22Rv1 (cell line): ENCODE measurements around the gene FOXO1.

Experiments
- H3K27ac ChIP-seq: fragments of 450-650 bp; 2 replicates; pipeline ENCODE4 v1.5.1; 2017
- ZFX ChIP-seq: fragments of 450-650 bp; IDR thresholded peaks from 2 replicates; pipeline ENCODE4 v1.6.1; 2017; ENCODE audit warnings: antibody characterized with exemption, borderline replicate concordance
- TF ChIP-seq, protein P1 (sequence below): fragments of 450-650 bp; IDR thresholded peaks from 2 replicates; pipeline ENCODE4 v1.5.1; 2017; ENCODE audit warnings: mild to moderate bottlenecking

Gene FOXO1

DNA sequence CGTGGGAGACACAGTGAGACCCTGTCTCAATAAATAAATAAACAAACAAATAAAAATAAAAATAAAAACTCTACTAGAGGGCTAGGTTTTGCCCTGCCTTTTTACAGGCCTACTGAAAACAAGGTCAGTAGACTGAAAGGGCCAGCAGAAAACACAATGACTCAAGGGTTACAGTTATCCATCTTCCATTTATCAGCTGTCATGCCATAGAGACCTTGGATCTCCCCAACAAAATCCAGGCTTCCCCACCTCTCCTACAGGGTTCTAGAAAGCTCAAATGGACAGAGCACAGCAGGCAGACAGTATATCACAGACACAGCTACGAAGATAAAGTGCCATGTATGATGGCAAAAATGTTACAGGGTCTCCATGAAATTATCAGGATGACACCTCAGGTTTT, 54.4 kb downstream of the FOXO1 start:
- H3K27ac ChIP-seq: no peak overlapping the region
- TF ChIP-seq ZFX: no peak
- TF ChIP-seq, protein P1, sequence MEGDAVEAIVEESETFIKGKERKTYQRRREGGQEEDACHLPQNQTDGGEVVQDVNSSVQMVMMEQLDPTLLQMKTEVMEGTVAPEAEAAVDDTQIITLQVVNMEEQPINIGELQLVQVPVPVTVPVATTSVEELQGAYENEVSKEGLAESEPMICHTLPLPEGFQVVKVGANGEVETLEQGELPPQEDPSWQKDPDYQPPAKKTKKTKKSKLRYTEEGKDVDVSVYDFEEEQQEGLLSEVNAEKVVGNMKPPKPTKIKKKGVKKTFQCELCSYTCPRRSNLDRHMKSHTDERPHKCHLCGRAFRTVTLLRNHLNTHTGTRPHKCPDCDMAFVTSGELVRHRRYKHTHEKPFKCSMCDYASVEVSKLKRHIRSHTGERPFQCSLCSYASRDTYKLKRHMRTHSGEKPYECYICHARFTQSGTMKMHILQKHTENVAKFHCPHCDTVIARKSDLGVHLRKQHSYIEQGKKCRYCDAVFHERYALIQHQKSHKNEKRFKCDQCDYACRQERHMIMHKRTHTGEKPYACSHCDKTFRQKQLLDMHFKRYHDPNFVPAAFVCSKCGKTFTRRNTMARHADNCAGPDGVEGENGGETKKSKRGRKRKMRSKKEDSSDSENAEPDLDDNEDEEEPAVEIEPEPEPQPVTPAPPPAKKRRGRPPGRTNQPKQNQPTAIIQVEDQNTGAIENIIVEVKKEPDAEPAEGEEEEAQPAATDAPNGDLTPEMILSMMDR: no peak

DNA sequence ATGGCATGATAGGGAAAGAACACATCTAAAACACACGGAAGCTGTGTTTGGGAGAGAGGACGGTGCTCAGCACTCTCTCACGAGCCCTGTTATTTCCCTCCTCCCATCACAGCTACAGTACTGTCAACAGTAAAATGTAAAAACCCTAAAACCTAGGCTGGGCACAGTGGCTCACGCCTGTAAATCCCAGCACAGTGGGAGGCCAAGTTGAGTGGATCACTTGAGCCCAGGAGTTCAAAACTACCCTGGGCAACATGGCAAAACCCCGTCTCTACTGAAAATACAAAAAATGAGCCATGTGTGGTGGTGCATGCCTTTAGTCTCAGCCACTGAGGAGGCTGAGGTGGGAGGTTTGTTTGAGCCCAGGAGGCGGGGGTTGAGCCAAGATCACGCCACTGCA, 54.8 kb downstream of the FOXO1 start:
- TF ChIP-seq, protein P1: no peak
- TF ChIP-seq ZFX: no peak
- H3K27ac ChIP-seq: no peak overlapping the region

DNA sequence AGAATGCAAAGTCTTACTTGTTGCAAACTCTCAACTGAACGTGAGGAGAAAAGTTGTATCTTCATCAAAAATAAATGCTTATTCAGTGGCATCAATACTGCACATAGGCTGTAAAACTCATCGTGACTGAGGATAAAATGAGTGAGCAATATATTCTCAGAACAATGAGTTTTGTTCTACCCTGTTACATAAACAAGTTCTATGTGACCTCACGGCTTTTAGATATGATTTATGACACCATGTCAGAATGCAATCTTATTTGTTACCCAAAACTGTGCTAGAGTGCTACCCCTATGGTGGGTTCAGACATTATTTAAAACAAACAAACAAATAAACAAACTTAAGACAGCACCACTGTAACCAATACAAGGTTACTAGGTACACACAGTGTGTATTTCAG, 55.4 kb downstream of the FOXO1 start:
- TF ChIP-seq, protein P1: no peak
- TF ChIP-seq ZFX: no peak
- no peak overlapping the region for H3K27ac ChIP-seq

DNA sequence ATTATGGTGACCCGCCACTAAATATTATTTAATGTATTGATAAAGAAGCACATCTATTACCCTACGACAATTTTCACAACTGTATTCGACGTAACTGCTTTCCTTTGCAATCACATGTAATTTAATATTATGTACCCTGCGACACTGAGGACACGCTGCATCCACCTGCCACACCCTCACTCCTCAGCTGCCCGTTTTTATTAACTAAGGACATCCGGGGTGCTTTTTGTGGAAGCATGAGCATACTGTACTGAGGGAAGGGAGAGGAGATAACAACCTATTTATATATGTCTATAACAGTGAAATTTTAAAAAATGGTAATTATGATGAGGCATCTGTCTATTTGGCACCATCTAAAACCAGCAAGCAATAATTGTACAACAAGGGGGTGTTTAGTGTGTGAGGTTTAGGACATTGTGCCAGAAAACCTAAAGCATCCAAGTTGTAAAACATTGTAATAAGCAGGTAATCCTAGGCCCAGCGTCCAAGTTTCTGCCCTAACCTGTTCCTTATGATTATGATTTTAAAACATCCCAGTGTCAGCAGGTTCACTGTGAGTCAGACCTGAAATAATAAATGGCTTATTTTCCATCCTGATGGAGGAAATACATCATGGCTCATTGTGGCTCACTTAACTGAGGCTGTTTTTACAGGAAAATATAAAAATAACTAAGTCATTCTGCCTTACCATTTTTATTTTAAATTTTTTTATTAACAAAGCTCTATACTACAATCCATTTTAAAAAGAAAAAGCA, 56.3 kb downstream of the FOXO1 start:
- H3K27ac ChIP-seq: no peak overlapping the region
- TF ChIP-seq, protein P1: no peak

DNA sequence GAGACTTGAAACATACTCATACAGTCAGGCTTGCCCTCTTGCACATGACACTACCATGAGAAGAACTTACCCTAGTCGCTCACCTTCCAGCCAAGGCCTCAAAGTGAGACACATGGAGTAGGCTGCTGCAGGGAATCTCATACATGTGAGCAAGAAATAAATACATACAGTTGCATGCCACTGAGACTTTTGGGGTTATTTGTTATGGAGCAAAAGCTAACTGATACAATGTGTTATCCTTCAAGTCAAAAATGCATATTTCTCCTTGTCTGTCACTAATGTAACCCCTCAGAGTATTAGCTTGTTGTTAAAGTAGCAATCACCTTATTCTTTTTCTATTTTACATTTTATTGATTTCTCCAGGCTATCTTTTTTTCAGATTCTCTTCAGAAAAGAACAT, 58.1 kb downstream of the FOXO1 start:
- TF ChIP-seq ZFX: no peak

DNA sequence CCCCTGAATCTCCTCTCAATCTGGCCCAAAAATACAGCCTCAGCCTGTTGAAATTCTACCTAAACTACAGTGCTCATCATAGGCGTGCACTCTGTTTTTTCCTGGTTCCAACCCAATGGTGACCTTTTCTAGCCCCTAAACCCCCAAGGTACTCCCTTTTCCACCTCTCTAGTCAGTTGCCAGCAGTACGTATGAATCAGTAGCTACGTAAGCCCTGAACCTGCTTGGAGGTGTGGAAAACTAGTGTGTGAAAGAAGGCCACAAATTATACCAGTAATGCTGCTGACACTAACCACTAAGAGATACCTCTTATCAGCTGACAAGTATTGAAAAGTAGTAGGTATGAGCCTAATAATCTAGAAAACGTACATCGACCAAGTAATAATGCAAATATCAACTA, 60.9 kb downstream of the FOXO1 start:
- H3K27ac ChIP-seq: no peak overlapping the region
- TF ChIP-seq, protein P1: no peak
- no peak for TF ChIP-seq ZFX

More for the DNA sequence above, 58.1 kb downstream of the FOXO1 start:
- H3K27ac ChIP-seq: no peak overlapping the region

DNA sequence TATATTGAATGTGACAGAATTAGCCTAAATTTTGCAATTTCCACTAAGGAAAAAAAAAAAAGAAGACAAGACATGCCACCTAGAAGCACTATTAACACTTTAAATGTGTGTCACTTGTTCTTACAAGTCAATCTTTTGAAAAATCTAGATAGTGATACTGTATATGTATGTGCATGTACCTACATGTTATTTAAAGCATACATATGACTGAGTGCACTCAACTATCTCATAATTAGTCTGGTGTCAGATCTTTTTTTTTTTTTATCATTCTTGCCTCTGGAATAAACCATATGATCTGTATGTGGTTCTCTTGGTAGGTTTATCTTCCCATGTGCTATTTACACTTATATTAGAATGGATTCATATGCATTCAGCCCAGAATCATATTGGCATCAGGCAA, 62.3 kb downstream of the FOXO1 start:
- no peak for TF ChIP-seq ZFX
- TF ChIP-seq, protein P1: no peak
- no peak overlapping the region for H3K27ac ChIP-seq

DNA sequence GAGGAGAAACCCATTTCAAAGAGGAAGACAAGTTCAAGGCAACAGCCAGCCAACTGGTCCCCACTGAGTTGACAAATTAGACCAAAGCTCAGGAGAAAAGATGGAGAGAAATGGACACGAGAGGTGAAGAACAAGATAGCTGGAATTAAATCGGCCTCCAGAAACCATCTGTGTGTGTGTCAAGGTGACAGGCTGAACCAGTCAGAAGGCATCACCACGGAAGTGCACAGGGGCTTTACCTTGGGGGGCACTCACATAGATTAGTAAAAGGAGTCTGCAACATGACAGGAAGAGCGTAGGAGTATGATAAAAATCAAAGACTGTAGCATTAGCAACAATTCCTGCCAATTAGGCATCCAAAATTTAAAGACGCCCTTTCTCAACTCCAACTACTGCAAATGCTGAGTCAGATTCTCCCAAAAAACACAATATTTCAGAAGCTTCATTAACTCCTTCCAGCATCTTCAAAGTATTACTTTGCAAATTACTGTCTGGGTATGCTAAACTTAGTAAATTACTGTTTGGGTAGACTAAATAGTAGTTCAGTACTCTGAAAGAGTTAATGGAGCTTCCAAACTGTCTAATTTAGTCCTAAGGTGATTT, 66.2 kb downstream of the FOXO1 start:
- TF ChIP-seq, protein P1: no peak
- TF ChIP-seq ZFX: no peak
- H3K27ac ChIP-seq: no peak overlapping the region
